H1 (cell line): ENCODE measurements around the gene CAPN13. TPM values are rescaled to one million over a fixed set of nuclear protein-coding genes. Genes with fewer than 3 reads are reported as not detected.

Source experiments
- CTCF ChIA-PET: fragments of 300-600 bp; sonication (Branson Sonifier 250); formaldehyde crosslinking; loops from one replicate; lab custom pipeline; 2021; ENCODE audit not compliant: partially characterized antibody; lab: Charles Lee
- POLR2A ChIA-PET: fragments of 300-600 bp; sonication (Branson Sonifier 250); formaldehyde crosslinking; loops from one replicate; lab custom pipeline; 2021; ENCODE audit warnings: inconsistent platforms; ENCODE audit not compliant: partially characterized antibody; lab: Charles Lee
- DNase-seq, 2 experiments: peaks; one replicate each; pipeline versions ENCODE4 v3.0.0 to v3.0.0-alpha.2; 2010 to 2022; ENCODE audit warnings: low spot score in 2 of 2, low read depth in 1 of 2, mixed read lengths in 1 of 2
- FAIRE-seq: peaks from 2 replicates; lab custom pipeline; 2011; peaks lifted over from hg19 to GRCh38; lab: Jason Lieb, UNC
- H2AFZ ChIP-seq: 2 replicates; pipeline ENCODE4 v1.8.1; 2012; ENCODE audit warnings: low read length, inconsistent platforms
- H2AK5ac ChIP-seq: 2 replicates; pipeline ENCODE4 v1.6.1; 2013; ENCODE audit warnings: low read depth, low read length
- H2BK120ac ChIP-seq: replicated peaks from 2 replicates; pipeline ENCODE3; 2013; ENCODE audit warnings: low read depth, low read length, inconsistent platforms
- H2BK12ac ChIP-seq: 2 replicates; pipeline ENCODE4 v1.6.1; 2013; ENCODE audit warnings: low read depth, low read length
- H2BK15ac ChIP-seq: 2 replicates; pipeline ENCODE4 v1.6.1; 2013; ENCODE audit warnings: low read length
- H2BK20ac ChIP-seq: 2 replicates; pipeline ENCODE4 v1.6.1; 2013; ENCODE audit warnings: low read length
- H2BK5ac ChIP-seq: 2 replicates; pipeline ENCODE4 v1.6.1; 2013; ENCODE audit warnings: low read depth, low read length
- H3K14ac ChIP-seq: 2 replicates; pipeline ENCODE4 v1.6.1; 2013; ENCODE audit warnings: inconsistent platforms; ENCODE audit not compliant: insufficient read length
- H3K18ac ChIP-seq: 2 replicates; pipeline ENCODE4 v1.6.1; 2013; ENCODE audit warnings: low read length; ENCODE audit errors: extremely low read depth
- H3K23ac ChIP-seq: 2 replicates; pipeline ENCODE4 v1.6.1; 2013; ENCODE audit warnings: inconsistent platforms; ENCODE audit not compliant: insufficient read length
- H3K23me2 ChIP-seq: 2 replicates; pipeline ENCODE4 v1.6.1; 2013; ENCODE audit warnings: low read depth, low read length
- H3K27ac ChIP-seq: 2 replicates; pipeline ENCODE4 v1.6.1; 2011; ENCODE audit warnings: low read depth, low read length, inconsistent platforms
- H3K27me3 ChIP-seq, 4 experiments: replicated peaks in 1 of 4; 1 replicate in 1 of 4; 2 replicates in 3 of 4; pipeline versions ENCODE4 v1.6.1 to v1.8.1; 2011 to 2013; ENCODE audit warnings: low read length in 3 of 4, mild to moderate bottlenecking in 3 of 4, inconsistent platforms in 2 of 4, mixed read lengths in 2 of 4, moderate library complexity in 1 of 4; ENCODE audit not compliant: control insufficient read depth in 3 of 4, insufficient read depth in 3 of 4; ENCODE audit errors: extremely low read depth in 1 of 4
- H3K36me3 ChIP-seq, 4 experiments: 2 replicates each; pipeline versions ENCODE4 v1.6.1 to v1.8.1; 2011 to 2013; ENCODE audit warnings: mild to moderate bottlenecking in 4 of 4, low read length in 3 of 4, moderate library complexity in 2 of 4, control low read depth in 1 of 4, inconsistent platforms in 1 of 4; ENCODE audit not compliant: insufficient read depth in 4 of 4, control insufficient read depth in 2 of 4
- H3K4ac ChIP-seq: replicated peaks from 2 replicates; pipeline ENCODE3; 2013; ENCODE audit warnings: low read length, low read depth, mixed read lengths, inconsistent platforms; ENCODE audit not compliant: insufficient read length
- H3K4me1 ChIP-seq, 4 experiments: replicated peaks in 1 of 4; 1 replicate in 1 of 4; 2 replicates in 3 of 4; pipeline versions ENCODE4 v1.6.1 to v1.8.1; 2011 to 2013; ENCODE audit warnings: low read length in 3 of 4, inconsistent platforms in 2 of 4, mixed read lengths in 1 of 4; ENCODE audit not compliant: insufficient read depth in 4 of 4, control insufficient read depth in 3 of 4
- H3K4me2 ChIP-seq, 2 experiments: 2 replicates each; pipeline versions ENCODE4 v1.6.1 to v1.8.1; 2011 to 2013; ENCODE audit warnings: low read depth in 2 of 2, low read length in 2 of 2, control low read depth in 1 of 2, inconsistent platforms in 1 of 2, mild to moderate bottlenecking in 1 of 2; ENCODE audit not compliant: insufficient read depth in 1 of 2
- H3K4me3 ChIP-seq, 4 experiments: fragments of 200-600, 300-600 bp in 1 of 4; sonication (generic), shearing (Covaris generic), sonication (Bioruptor Twin) in 1 of 4; 2 replicates each; pipeline versions ENCODE4 v1.5.1 to v1.8.1; 2011 to 2016; ENCODE audit warnings: low read length in 4 of 4, low read depth in 3 of 4, control low read depth in 2 of 4, inconsistent platforms in 2 of 4, mild to moderate bottlenecking in 2 of 4, mixed read lengths in 1 of 4, moderate library complexity in 1 of 4; ENCODE audit not compliant: insufficient read depth in 2 of 4; ENCODE audit errors: extremely low read depth in 1 of 4
- H3K56ac ChIP-seq: replicated peaks from 2 replicates; pipeline ENCODE3; 2013; ENCODE audit warnings: low read depth, mild to moderate bottlenecking, mixed read lengths, low read length, inconsistent platforms; ENCODE audit not compliant: insufficient read length
- H3K79me1 ChIP-seq: 2 replicates; pipeline ENCODE4 v1.6.1; 2013; ENCODE audit warnings: low read depth, low read length, control low read depth
- H3K79me2 ChIP-seq, 2 experiments: 2 replicates each; pipeline versions ENCODE4 v1.6.1 to v1.8.1; 2012 to 2013; ENCODE audit warnings: low read length in 2 of 2, mild to moderate bottlenecking in 2 of 2, inconsistent platforms in 1 of 2; ENCODE audit not compliant: insufficient read depth in 2 of 2, control insufficient read depth in 1 of 2
- H3K9ac ChIP-seq, 4 experiments: replicated peaks in 1 of 4; 1 replicate in 1 of 4; 2 replicates in 3 of 4; pipeline versions ENCODE4 v1.6.1 to v1.8.1; 2011 to 2013; ENCODE audit warnings: low read depth in 3 of 4, low read length in 3 of 4, control low read depth in 2 of 4, mild to moderate bottlenecking in 2 of 4, moderate library complexity in 2 of 4, inconsistent platforms in 1 of 4; ENCODE audit errors: extremely low read depth in 1 of 4
- H3K9me3 ChIP-seq, 2 experiments: 2 replicates each; pipeline versions ENCODE4 v1.6.1 to v1.8.1; 2012 to 2013; ENCODE audit warnings: mild to moderate bottlenecking in 2 of 2, moderate library complexity in 2 of 2, control low read depth in 1 of 2, inconsistent platforms in 1 of 2, low read depth in 1 of 2, low read length in 1 of 2, mixed read lengths in 1 of 2; ENCODE audit not compliant: insufficient read depth in 2 of 2
- H4K20me1 ChIP-seq, 2 experiments: replicated peaks in 1 of 2; 2 replicates each; pipeline versions ENCODE3 to v1.8.1; 2011 to 2013; ENCODE audit warnings: inconsistent platforms in 2 of 2, low read length in 2 of 2, mild to moderate bottlenecking in 1 of 2; ENCODE audit not compliant: insufficient read depth in 2 of 2, control insufficient read depth in 1 of 2
- H4K5ac ChIP-seq: 2 replicates; pipeline ENCODE4 v1.6.1; 2013; ENCODE audit warnings: low read length, low read depth, mixed read lengths, inconsistent platforms; ENCODE audit not compliant: insufficient read length
- H4K8ac ChIP-seq: 2 replicates; pipeline ENCODE4 v1.8.0; 2013; ENCODE audit warnings: mild to moderate bottlenecking, moderate library complexity, low read length, inconsistent platforms; ENCODE audit not compliant: insufficient read depth; ENCODE audit errors: extremely low read depth
- H4K91ac ChIP-seq: replicated peaks from 2 replicates; pipeline ENCODE3; 2013; ENCODE audit warnings: low read length, mixed read lengths, inconsistent platforms; ENCODE audit not compliant: insufficient read length
- CTCF ChIP-seq, 3 experiments: IDR thresholded peaks; 1 replicate in 2 of 3; 2 replicates in 1 of 3; pipeline versions ENCODE4 v1.5.1 to v1.6.1; 2011; ENCODE audit warnings: low read length in 3 of 3, mild to moderate bottlenecking in 3 of 3, inconsistent platforms in 2 of 3, low read depth in 1 of 3, moderate library complexity in 1 of 3; ENCODE audit not compliant: insufficient read depth in 1 of 3; ENCODE audit errors: control extremely low read depth in 1 of 3
- WGBS, 2 experiments: shearing (Covaris generic) in 1 of 2; methylation state at CpG; one replicate each; pipeline versions ENCODE4 v1.1.6 to v1.1.7; 2013 to 2015; ENCODE audit warnings: low lambda C conversion rate in 2 of 2, mixed read lengths in 2 of 2, inconsistent platforms in 1 of 2, low coverage in 1 of 2, missing lambda C conversion rate in 1 of 2; ENCODE audit not compliant: insufficient replicate concordance in 2 of 2, insufficient coverage in 1 of 2, insufficient read length in 1 of 2; ENCODE audit errors: extremely low coverage in 1 of 2, missing lambda C conversion rate in 1 of 2; 5-methylcytosine and 5-hydroxymethylcytosine counted together
- polyA plus RNA-seq, 7 experiments: library from polyadenylated mRNA; depleted of rRNA in 3 of 7; stranded (reverse) in 5 of 7; unstranded in 2 of 7; fragments of >200 nt in 5 of 7; fragments of 200-250 nt in 2 of 7; gene quantifications; 1 replicate in 5 of 7; 2 replicates in 1 of 7; 4 replicates in 1 of 7; pipeline versions ENCODE4 v1.2.1 to v1.2.3, GENCODE V29; 2011 to 2013; ENCODE audit warnings: missing spikeins in 2 of 7, mixed read lengths in 2 of 7
- total RNA-seq: library from RNA; stranded (reverse); fragmentation: NEBNext Ultra II Directional; extraction: Animal tissue kit (Norgen Biotek cat#: 25700); gene quantifications from 2 replicates; pipeline ENCODE4 v1.2.1, GENCODE V29; 2021

Gene CAPN13
- total and polyA plus RNA-seq, 2 of the 8 experiments (the other 6 are each of a cell fraction or from before 2014, with no cell fraction given) = 2.4 TPM

- Histone ChIP-seq H3K9me3 (no peaks in the 10 kb centered on the region), H3K4me3 (no peak overlapping the region), H3K23ac (no peak overlapping the region), H2AFZ (no peak overlapping the region), H4K8ac (no peak overlapping the region), H3K23me2 (no peaks in the 10 kb centered on the region; the same call in 1 of the 2 replicates), H3K27me3 (no peaks in the 10 kb centered on the region), H3K36me3 (no peaks in the 10 kb centered on the region), H3K4me2 (no peak overlapping the region), H3K27ac (no peak overlapping the region), H2BK20ac (no peak overlapping the region), H3K79me1 (no peaks in the 10 kb centered on the region), H3K9ac (no peak overlapping the region), H2BK12ac (no peak overlapping the region), H2BK120ac (no peak overlapping the region), H2BK5ac (no peak overlapping the region), H4K91ac (no peak overlapping the region), H2BK15ac (no peak overlapping the region), H3K79me2 (no peaks in the 10 kb centered on the region), H3K14ac (no peak overlapping the region), H3K56ac (no peak overlapping the region), H2AK5ac (no peak overlapping the region), H3K4ac (no peak overlapping the region), H3K18ac (no peak overlapping the region), H4K20me1 (no peaks in the 10 kb centered on the region), H3K4me1 (no peaks in the 10 kb centered on the region), H4K5ac (no peak overlapping the region)
- DNase-seq (no peak), FAIRE-seq (no peak)
- ChIA-PET CTCF (no interaction called here), POLR2A (no interaction called here)
- no peak for TF ChIP-seq CTCF (IDR thresholded peaks at IDR 0.05; ENCODE audit: control extremely low read depth in 1 of 3, insufficient read depth in 1 of 3, low read depth in 1 of 3, low read length in 3 of 3)
- WGBS, 2 experiments = 93% methylated on average over 14 of the region's 14 CpGs; no CpG with 5 or more reads in 1 of the 2 experiments
These were observed 47.8 kb downstream of the CAPN13 start for GRCh38 chr2:30759481-30759880.
